Activated CD4-positive, alpha-beta memory T cell treated with anti-CD3 and anti-CD28 coated beads for 36 hours (primary cell): Measurements from ENCODE around the gene MUC22. TPM values are rescaled to one million over a fixed set of nuclear protein-coding genes. Genes with fewer than 3 reads are reported as not detected.
"Not testable (repeated sequence)": the region's sequence is repeated elsewhere in the genome, so short reads cannot be mapped to it uniquely, and the experiment has no call there.

Experiments used
- CTCF ChIA-PET: fragments of 350-600 bp; sonication (Branson Sonifier 250); formaldehyde crosslinking; loops from one replicate; lab custom pipeline; 2021; ENCODE audit warnings: antibody characterized with exemption, inconsistent platforms; lab: Charles Lee
- POLR2A ChIA-PET: fragments of 350-600 bp; sonication (Branson Sonifier 250); formaldehyde crosslinking; loops from one replicate; lab custom pipeline; 2021; ENCODE audit warnings: antibody characterized with exemption; lab: Charles Lee
- DNase-seq: peaks from one replicate; pipeline ENCODE4 v3.0.0-alpha.2; 2020
- H3K27ac Mint-ChIP-seq: one replicate; pipeline ENCODE4 v1.8.0; 2021; ENCODE audit warnings: mixed read lengths
- H3K27me3 Mint-ChIP-seq: one replicate; pipeline ENCODE4 v1.8.0; 2021; ENCODE audit warnings: mixed read lengths
- H3K36me3 Mint-ChIP-seq: one replicate; pipeline ENCODE4 v1.8.0; 2021; ENCODE audit warnings: mixed read lengths
- H3K4me1 Mint-ChIP-seq: one replicate; pipeline ENCODE4 v1.8.0; 2021; ENCODE audit warnings: low read depth, mixed read lengths
- H3K4me3 Mint-ChIP-seq: one replicate; pipeline ENCODE4 v1.8.0; 2021; ENCODE audit warnings: mild to moderate bottlenecking, mixed read lengths
- H3K9me3 Mint-ChIP-seq: one replicate; pipeline ENCODE4 v1.8.0; 2021; ENCODE audit warnings: mixed read lengths
- intact Hi-C: fragments of 100-400 bp; cut with micrococcal nuclease; formaldehyde crosslinking; loops from one replicate; pipeline ENCODE4 v1.15.1; 2023
- total RNA-seq, 2 experiments: library from RNA; stranded (reverse); gene quantifications; one replicate each; pipeline ENCODE4 v1.2.3, GENCODE V29; 2021

MUC22 gene
- total RNA-seq, 2 experiments from 2014 or later, result not detected

DNA sequence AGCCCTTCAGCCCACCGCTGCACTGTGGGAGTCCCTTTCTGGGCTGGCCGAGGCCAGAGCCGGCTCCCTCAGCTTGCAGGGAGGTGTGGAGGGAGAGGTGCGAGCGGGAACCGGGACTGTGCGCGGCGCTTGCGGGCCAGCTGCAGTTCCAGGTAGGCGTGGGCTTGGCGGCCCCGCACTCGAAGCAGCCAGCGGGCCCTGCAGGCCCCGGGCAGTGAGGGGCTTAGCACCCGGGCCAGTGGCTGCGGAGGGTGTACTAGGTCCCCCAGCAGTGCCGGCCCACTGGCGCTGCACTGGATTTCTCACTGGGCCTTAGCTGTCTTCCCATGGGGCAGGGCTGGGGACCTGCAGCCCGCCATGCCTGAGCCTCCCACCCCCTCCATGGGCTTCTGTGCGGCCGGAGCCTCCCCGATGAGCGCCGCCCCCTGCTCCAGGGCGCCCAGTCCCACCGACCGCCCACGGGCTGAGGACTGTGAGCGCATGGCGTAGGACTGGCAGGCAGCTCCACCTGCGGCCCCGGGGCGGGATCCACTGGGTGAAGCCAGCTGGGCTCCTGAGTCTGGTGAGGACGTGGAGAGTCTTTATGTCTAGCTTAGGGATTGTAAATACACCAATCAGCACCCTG is 10.5 kb downstream of the MUC22 start:
- H3K36me3 Mint-ChIP-seq, H3K9me3 Mint-ChIP-seq, intact Hi-C loops, H3K27ac Mint-ChIP-seq, H3K4me3 Mint-ChIP-seq, DNase-seq, CTCF ChIA-PET, H3K4me1 Mint-ChIP-seq: not testable (repeated sequence)
- POLR2A ChIA-PET, result interaction anchor here (0.6 kb wide), 1 partner anchor 75 kb away, joined by 7 read pairs; no protein-coding TSS in a partner anchor
- H3K27me3 Mint-ChIP-seq, result peaks cover 13% of the 10 kb centered on the region

DNA sequence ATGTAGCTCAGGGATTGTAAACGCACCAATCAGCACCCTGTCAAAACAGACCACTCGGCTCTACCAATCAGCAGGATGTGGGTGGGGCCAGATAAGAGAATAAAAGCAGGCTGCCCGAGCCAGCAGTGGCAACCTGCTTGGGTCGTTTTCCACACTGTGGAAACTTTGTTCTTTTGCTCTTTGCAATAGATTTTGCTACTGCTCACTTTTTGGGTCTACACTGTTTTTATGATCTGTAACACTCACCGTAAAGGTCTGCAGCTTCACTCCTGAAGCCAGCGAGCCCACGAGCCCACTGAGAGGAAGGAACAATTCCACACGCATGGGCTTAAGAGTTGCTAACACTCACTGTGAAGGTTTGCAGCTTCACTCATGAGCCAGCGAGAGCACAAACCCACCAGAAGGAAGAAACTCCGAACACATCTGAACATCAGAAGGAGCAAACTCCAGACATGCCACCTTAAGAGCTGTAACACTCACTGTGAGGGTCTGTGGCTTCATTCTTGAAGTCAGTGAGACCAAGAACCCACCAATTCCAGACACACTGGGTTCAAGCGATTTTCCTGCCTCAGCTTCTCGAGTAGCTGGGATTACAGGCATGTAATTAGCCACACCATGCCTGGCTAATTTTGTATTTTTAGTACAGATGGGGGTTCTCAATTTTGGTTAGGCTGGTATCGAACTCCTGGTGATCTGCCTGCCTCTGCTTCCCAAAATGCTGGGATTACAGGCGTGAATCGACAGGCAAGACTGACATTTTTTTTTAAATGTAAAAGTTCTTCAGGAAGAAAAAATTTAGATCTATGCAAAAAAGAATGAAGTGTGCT is 11.6 kb downstream of the MUC22 start:
- CTCF ChIA-PET, result interaction anchor here (0.8 kb wide), 1 partner anchor 106 kb away, joined by 3 read pairs; no protein-coding TSS in a partner anchor
- intact Hi-C loops, result not testable (repeated sequence)

DNA sequence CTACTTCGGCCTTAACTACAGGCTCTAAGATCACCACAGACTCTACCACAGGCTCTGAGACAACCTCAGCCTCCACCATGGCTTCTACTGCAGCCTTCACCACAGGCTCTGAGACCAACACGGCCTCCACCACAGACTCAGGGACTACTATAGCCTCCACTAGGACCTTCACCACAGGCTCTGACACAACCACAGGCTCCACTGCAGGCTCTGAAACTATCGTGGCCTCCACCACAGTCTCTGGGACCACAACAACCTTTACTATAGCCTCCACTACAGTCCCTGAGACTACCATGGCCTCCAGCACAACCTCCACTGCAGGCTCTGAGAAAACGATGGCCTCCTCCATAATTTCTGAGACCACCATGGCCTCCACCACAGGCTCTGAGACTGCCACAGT is 15.3 kb downstream of the MUC22 start:
- H3K9me3 Mint-ChIP-seq, result no peaks in the 10 kb centered on the region
- peaks cover 13% of the 10 kb centered on the region for H3K27me3 Mint-ChIP-seq
- H3K36me3 Mint-ChIP-seq, result no peaks in the 10 kb centered on the region
- ChIA-PET CTCF (no interaction called here), POLR2A (no interaction called here)
- no peak for DNase-seq
- no peaks in the 10 kb centered on the region for H3K4me1 Mint-ChIP-seq
- intact Hi-C loops, result no loop called here
- H3K4me3 Mint-ChIP-seq, result no peak overlapping the region
- no peak overlapping the region for H3K27ac Mint-ChIP-seq

More for the DNA sequence above, 11.6 kb downstream of the MUC22 start:
- H3K4me1 Mint-ChIP-seq, H3K4me3 Mint-ChIP-seq, POLR2A ChIA-PET, H3K27ac Mint-ChIP-seq, DNase-seq, H3K9me3 Mint-ChIP-seq, H3K36me3 Mint-ChIP-seq: not testable (repeated sequence)
- peaks cover 16% of the 10 kb centered on the region for H3K27me3 Mint-ChIP-seq

DNA sequence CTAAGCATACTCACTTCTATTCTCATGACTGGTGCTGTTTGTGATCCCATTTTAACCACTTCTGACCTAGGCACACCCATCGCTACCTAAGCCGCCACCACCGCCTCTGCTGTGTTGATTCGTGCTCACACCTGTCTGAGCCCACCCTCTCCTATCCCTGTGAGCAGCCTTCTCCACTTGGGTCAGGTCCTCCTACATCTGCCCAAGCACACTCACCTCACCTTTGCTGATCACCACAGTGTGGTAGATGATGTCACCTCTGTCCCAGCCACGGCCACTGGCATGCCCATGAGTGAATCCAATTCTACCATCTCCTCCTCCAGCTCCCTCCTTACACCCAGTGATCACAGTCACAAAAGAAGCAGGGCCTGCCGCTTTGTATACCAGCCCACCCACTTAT is 20.8 kb downstream of the MUC22 start:
- POLR2A ChIA-PET, result no interaction called here

DNA sequence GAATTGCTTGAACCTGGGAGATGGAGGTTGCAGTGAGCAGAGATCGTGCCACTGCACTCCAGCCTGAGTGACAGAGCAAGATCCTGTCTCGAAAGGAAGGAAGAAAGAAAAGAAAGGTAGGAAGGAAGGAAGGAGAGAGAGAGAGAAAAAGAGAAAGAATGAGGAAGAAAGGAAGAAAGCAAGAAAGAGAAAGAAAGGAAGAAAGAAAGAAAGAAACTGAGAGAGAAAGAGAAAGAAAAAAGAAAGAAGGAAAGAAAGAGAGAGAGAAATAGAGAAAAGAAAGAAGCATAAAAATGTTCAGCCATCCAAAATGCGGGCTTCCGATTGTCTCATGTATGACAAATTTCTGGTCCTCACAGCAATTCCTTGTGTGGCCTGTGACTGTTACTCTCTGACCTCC is 22.8 kb downstream of the MUC22 start:
- intact Hi-C loops, result no loop called here
- ChIA-PET POLR2A (no interaction called here), CTCF (interaction anchor here (1.1 kb wide), 1 partner anchor 54 kb away, joined by 4 read pairs; no protein-coding TSS in a partner anchor)
- no peak overlapping the region for H3K27ac Mint-ChIP-seq
- H3K36me3 Mint-ChIP-seq, result no peaks in the 10 kb centered on the region
- H3K4me1 Mint-ChIP-seq, result no peaks in the 10 kb centered on the region
- H3K4me3 Mint-ChIP-seq, result no peak overlapping the region
- no peak for DNase-seq
- no peaks in the 10 kb centered on the region for H3K9me3 Mint-ChIP-seq
- H3K27me3 Mint-ChIP-seq, result peaks cover 4% of the 10 kb centered on the region

More for the DNA sequence above, 20.8 kb downstream of the MUC22 start:
- no peaks in the 10 kb centered on the region for H3K4me1 Mint-ChIP-seq
- intact Hi-C loops, result no loop called here
- no peak overlapping the region for H3K4me3 Mint-ChIP-seq
- H3K9me3 Mint-ChIP-seq, result no peaks in the 10 kb centered on the region
- peaks cover 8% of the 10 kb centered on the region for H3K27me3 Mint-ChIP-seq
- DNase-seq, result peak; percentile 27
- no peak overlapping the region for H3K27ac Mint-ChIP-seq
- no peaks in the 10 kb centered on the region for H3K36me3 Mint-ChIP-seq
- CTCF ChIA-PET, result no interaction called here

DNA sequence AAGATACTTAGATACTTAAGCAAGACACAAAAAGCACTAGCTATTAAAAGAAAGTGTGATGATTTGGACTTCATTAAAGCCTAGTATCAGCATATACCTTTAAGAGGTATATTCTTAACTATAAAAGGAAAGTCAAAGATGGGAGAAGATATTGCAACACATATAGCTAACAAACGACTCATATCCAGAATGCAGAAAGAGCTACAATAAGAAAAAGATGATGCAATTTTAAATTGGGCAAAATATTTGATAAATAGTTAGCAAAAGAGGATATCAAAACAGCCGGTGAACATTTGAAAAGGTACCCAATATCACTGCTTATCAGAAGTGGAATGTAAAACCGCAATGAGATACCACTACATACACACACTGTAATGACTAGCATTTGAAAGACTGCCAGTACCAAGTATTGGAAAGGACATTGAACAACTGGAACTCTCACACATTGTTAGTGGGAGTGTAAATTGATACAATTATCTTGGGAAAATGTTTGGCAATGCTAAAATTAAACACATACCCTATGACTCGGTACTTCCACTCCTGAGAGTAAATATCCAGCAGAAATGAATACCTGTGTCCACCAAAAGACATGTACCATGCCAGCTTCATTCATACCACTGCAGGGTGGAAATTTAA is 25.7 kb downstream of the MUC22 start:
- no peaks in the 10 kb centered on the region for H3K9me3 Mint-ChIP-seq
- ChIA-PET POLR2A (no interaction called here), CTCF (no interaction called here)
- no peak for DNase-seq
- no peak overlapping the region for H3K4me3 Mint-ChIP-seq
- peaks cover under 1% of the 10 kb centered on the region for H3K4me1 Mint-ChIP-seq
- no peak overlapping the region for H3K27ac Mint-ChIP-seq
- intact Hi-C loops, result no loop called here
- H3K36me3 Mint-ChIP-seq, result no peaks in the 10 kb centered on the region
- peaks cover 8% of the 10 kb centered on the region for H3K27me3 Mint-ChIP-seq

DNA sequence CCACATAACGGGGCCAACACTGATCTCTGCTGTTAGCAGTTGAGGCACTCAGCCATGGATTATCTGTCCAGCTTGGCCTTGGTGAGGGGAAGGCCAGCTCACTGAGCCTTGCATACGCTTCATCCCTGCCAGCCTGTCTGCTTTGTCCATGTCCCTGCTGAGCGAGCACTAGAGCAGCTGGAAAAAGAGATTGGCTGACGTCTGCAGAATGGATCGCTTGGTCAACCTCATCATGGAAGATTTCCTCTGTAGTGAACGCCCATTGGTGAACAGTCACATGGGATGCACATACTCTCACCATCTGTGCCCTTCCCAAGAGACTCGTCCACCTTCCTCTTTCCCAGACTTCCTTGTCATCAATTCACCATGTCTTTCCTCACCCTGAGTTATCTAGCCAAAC is 26.9 kb downstream of the MUC22 start:
- Mint-ChIP-seq H3K27me3 (peaks cover 7% of the 10 kb centered on the region), H3K36me3 (no peaks in the 10 kb centered on the region), H3K9me3 (no peaks in the 10 kb centered on the region), H3K4me1 (peaks cover 2% of the 10 kb centered on the region), H3K27ac (no peak overlapping the region), H3K4me3 (no peak overlapping the region)
- no peak for DNase-seq
- POLR2A ChIA-PET, result no interaction called here
- intact Hi-C loops, result no loop called here
- CTCF ChIA-PET, result no interaction called here

DNA sequence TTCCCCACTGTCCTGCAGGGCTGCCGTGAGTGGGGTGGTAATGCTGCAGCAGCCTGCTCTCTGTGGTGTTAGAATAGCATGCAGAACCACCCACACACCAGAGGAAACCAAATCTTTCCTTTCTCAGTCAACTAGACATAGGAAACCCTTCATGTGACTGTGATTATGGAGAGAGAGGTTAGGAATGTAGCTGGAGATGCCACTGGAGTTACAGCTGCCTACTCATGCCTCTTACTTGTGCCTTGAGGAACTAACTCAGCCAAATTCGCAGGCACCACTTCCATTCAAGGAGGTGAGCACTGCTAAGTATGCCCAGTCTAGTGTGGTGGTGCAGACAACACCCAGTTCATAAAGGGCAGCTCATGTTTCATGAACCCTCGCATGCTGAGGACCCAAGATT is 27.4 kb downstream of the MUC22 start:
- ChIA-PET POLR2A (no interaction called here), CTCF (no interaction called here)
- Mint-ChIP-seq H3K4me3 (no peak overlapping the region), H3K9me3 (no peaks in the 10 kb centered on the region), H3K4me1 (peaks cover 2% of the 10 kb centered on the region), H3K27me3 (peaks cover 7% of the 10 kb centered on the region), H3K27ac (no peak overlapping the region), H3K36me3 (no peaks in the 10 kb centered on the region)
- DNase-seq, result no peak
- intact Hi-C loops, result no loop called here

DNA sequence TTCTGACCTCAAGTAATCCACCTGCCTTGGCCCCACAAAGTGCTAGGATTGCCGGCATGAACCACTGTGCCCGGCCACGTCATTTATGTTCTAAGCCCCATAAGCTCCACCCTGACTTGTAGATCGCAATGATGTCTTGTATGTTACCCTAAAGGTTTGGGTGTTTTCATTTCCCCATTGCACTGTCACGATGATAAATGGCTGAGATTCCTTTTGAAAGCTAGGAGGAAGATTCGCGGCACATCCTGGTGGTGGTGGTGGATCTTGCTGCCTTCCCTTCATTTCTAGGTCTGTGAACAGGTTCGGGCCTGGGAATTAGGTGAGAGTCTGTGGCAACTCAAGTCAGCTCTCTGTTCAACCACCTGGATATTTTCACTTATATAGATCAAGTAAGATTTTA is 28.3 kb downstream of the MUC22 start:
- ChIA-PET CTCF (interaction anchor here (0.8 to 1.2 kb wide), 3 partner anchors 41 to 123 kb away, joined by 3 to 5 read pairs (median 4); no protein-coding TSS in a partner anchor), POLR2A (no interaction called here)
- no peaks in the 10 kb centered on the region for H3K36me3 Mint-ChIP-seq
- peaks cover 4% of the 10 kb centered on the region for H3K4me1 Mint-ChIP-seq
- H3K9me3 Mint-ChIP-seq, result no peaks in the 10 kb centered on the region
- H3K27ac Mint-ChIP-seq, result no peak overlapping the region
- intact Hi-C loops, result no loop called here
- DNase-seq, result no peak
- H3K27me3 Mint-ChIP-seq, result peaks cover 12% of the 10 kb centered on the region
- no peak overlapping the region for H3K4me3 Mint-ChIP-seq

DNA sequence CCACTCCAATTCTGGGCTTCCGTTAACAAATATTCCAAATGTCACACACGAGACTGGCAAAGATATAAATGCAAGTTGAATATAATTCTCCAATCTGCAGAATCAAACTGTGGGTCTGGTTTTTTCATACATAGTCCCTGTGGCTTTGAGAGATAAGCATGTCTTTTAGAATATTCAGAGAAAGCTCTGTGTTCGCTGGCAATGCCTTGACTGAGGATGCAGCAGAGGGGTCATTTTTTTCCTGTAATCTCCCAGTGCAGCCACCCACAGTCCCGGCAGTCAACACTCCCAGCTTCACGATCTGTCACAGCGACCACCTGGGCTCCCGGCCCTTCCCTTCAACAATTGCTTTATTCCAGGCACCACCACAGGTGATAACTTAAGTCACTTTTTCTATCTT is 30.5 kb downstream of the MUC22 start:
- Mint-ChIP-seq H3K4me3 (no peak overlapping the region), H3K27ac (no peak overlapping the region), H3K36me3 (no peaks in the 10 kb centered on the region), H3K4me1 (peaks cover 4% of the 10 kb centered on the region), H3K9me3 (no peaks in the 10 kb centered on the region), H3K27me3 (peaks cover 21% of the 10 kb centered on the region)
- no peak for DNase-seq
- intact Hi-C loops, result no loop called here
- ChIA-PET CTCF (interaction anchor here (0.9 to 1.8 kb wide), 3 partner anchors 10 to 125 kb away, joined by 4 to 9 read pairs (median 4); no protein-coding TSS in a partner anchor), POLR2A (no interaction called here)

DNA sequence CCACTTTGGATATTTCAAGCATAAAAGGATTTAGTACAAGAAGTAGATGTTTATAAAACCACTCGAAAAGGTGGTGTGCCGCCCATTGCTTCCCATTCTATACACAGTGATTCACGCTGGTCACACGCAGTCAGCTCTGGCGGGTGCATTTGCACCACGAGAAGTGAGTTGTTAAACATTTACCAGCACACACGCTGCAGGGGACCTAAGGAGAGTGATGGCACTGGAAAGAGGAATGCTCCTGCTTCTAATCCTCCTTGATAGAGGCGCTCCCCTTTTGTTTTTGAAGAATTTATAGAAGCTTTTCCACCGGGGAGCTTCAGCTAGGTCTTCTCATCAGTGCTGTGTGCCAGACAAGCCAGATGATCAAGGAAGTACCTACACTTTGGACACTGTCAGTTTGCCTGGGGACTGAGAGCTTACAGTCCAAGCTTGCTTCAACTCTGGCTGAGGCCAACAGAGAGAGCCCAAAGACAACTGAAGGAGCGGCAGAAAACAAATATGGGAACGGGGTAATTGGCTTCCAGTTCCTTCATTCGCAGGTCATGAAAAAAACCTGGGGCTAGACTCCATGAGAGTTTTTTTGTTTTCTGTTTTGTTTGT is 31.2 kb downstream of the MUC22 start:
- intact Hi-C loops, result no loop called here
- Mint-ChIP-seq H3K4me3 (no peak overlapping the region), H3K27ac (no peak overlapping the region), H3K27me3 (peaks cover 21% of the 10 kb centered on the region), H3K4me1 (peaks cover 4% of the 10 kb centered on the region), H3K36me3 (no peaks in the 10 kb centered on the region), H3K9me3 (no peaks in the 10 kb centered on the region)
- no peak for DNase-seq
- ChIA-PET CTCF (interaction anchor here (0.9 to 1.8 kb wide), 4 partner anchors 10 to 126 kb away, joined by 4 to 9 read pairs (median 6); no protein-coding TSS in a partner anchor), POLR2A (no interaction called here)

DNA sequence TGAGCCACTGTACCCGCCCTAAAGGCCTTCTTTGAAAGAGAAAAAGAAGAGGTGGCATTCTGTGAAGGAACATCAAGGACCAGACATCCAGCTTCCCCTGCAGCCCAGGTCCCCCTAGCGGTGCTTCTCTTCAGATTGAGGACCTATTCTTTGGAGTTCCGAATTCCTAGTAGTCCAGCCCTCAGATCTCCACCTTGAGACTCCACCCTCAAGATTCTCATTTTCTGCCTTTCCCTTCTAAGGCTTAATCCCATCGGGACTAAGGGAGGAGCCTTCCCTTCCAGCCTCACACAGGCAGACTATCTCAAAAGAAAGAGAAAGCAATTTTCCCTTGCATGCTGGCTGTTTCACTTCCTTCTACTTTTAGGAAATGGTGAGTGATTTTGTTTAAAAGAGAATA is 32.5 kb downstream of the MUC22 start:
- ChIA-PET POLR2A (no interaction called here), CTCF (interaction anchor here (1.7 to 1.8 kb wide), 3 partner anchors 8 to 127 kb away, joined by 4 to 9 read pairs (median 7); no protein-coding TSS in a partner anchor)
- H3K27me3 Mint-ChIP-seq, result peaks cover 25% of the 10 kb centered on the region
- H3K4me1 Mint-ChIP-seq, result peaks cover 4% of the 10 kb centered on the region
- H3K27ac Mint-ChIP-seq, result no peak overlapping the region
- no peaks in the 10 kb centered on the region for H3K9me3 Mint-ChIP-seq
- intact Hi-C loops, result no loop called here
- H3K4me3 Mint-ChIP-seq, result no peak overlapping the region
- H3K36me3 Mint-ChIP-seq, result no peaks in the 10 kb centered on the region
- peak; percentile 34 for DNase-seq
